Activated T-helper 17 cell treated with anti-CD3 and anti-CD28 coated beads, Interleukin-2, amount 50 U/mL, for 72 hours (primary cell): ENCODE data around the gene CETN3. TPM values are rescaled to one million over a fixed set of nuclear protein-coding genes. Genes with fewer than 3 reads are reported as not detected.

Experiments used
- ATAC-seq: fragments of 150-1000 bp; cut with Tn5 transposase; replicated peaks from 2 replicates; pipeline ENCODE4 v1.10.0; 2021; ENCODE audit warnings: mild to moderate bottlenecking, moderate library complexity
- H3K27ac Mint-ChIP-seq: one replicate; pipeline ENCODE4 v1.8.0; 2022; ENCODE audit warnings: mixed read lengths
- H3K27me3 Mint-ChIP-seq: one replicate; pipeline ENCODE4 v1.8.0; 2022; ENCODE audit warnings: mixed read lengths
- H3K36me3 Mint-ChIP-seq: one replicate; pipeline ENCODE4 v1.8.0; 2022; ENCODE audit warnings: low read depth, mild to moderate bottlenecking, mixed read lengths
- H3K4me1 Mint-ChIP-seq: one replicate; pipeline ENCODE4 v1.8.0; 2022; ENCODE audit warnings: mixed read lengths
- H3K4me3 Mint-ChIP-seq: one replicate; pipeline ENCODE4 v1.8.0; 2022; ENCODE audit warnings: mild to moderate bottlenecking, mixed read lengths
- H3K9me3 Mint-ChIP-seq: one replicate; pipeline ENCODE4 v1.8.0; 2022; ENCODE audit warnings: mixed read lengths
- total RNA-seq, 2 donors: library from RNA; stranded (reverse); gene quantifications; one replicate each; pipeline ENCODE4 v1.2.3, GENCODE V29; 2022

The CETN3 gene
- total RNA-seq = 10 to 100 TPM; 31.3 to 32.5 TPM

DNA sequence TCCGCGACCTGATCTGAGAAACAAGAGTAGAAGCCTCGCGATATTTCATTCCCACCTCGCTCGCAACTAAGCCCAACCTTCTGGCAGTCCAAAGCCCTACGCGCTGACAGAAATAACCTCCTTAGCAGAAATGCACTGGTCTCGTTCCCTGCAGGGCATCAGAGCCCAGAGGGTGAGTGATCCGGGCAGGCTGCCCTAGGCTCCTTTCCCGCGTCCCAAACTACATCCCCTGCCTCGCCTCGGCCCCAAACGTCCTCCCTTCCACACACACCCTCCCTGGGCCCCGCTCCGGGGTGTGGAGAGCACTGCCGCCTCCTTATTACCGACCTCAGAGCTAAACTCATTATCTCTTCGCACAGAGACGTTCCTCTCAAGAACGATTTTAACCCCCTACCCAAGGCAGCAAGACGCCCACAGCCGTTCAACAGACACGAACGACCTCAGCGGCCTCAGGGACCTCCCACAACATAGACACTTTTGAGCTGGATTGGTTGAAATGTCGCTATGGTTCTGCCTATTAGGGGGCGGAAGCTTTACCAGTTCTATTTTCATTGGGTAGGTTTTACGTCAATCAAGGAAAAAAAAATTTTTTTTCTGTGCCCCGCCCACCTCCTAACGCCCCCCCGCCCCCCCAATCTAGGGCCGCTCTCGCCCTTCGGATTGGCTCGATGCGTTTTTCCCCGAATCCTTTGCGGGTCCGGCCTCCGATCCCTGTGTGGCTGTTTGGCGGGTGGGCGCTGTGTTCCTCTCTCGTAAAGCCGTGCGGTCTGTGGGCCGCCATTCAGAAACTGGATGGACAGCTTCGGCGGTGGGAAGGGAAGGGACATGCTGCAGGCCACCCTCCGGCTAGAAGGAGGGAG lies at the start of gene CETN3:
Gene CETN3, minus strand, starts transcription at position 439 of the 860 bp plus-strand sequence. Its CDS starts 95 bp downstream, at position 344.
- H3K4me3 Mint-ChIP-seq = no peak within 1 kb of the TSS
- H3K36me3 Mint-ChIP-seq = peaks cover 27% of the 10 kb centered on the region
- H3K27me3 Mint-ChIP-seq = no peaks in the 10 kb centered on the region
- no peaks in the 10 kb centered on the region for H3K9me3 Mint-ChIP-seq
- peaks cover 7% of the 10 kb centered on the region for H3K4me1 Mint-ChIP-seq
- peak; percentile 95 for ATAC-seq
- H3K27ac Mint-ChIP-seq = no peak within 1 kb of the TSS

DNA sequence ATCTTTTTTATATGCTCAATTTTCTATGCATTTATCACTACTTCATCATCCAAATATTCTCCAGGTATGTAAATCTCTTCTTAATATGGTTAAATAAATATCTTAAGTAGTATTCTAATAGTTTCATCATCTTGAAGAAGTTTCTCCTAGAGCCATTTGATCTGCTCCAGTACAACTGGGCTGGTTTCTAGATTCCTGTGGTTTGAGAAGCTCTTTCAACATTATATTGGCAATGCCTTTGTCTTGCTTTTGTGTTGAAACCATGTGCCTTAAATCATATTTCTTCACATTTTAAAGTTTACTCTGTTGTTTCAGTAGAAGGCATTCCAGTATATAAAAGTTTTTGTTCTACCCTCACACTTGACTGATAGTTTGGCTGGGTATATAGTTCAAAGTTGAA lies 37.4 kb upstream of the CETN3 start:
- Mint-ChIP-seq H3K4me1 (no peaks in the 10 kb centered on the region), H3K4me3 (no peak overlapping the region), H3K9me3 (no peaks in the 10 kb centered on the region), H3K36me3 (no peaks in the 10 kb centered on the region), H3K27me3 (no peaks in the 10 kb centered on the region), H3K27ac (no peak overlapping the region)
- no peak for ATAC-seq

DNA sequence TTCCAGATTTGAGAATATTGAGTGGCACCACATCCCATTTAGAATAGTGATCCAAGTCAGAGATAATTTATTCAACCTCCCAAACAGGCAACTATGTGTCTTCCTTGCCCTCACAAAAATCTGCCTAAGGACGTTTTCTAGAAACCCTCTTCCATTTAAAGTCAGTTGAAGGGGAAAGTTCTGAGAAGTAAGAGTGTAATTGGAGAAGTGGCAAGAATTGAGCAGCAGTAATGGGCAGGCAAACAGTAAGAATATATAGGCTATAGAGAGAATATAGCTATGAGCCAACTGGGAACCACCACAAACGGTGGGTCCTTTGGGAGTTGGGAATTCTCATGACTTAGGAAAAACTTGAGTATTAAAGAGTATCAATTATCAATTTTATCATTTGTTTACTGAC lies 31.1 kb upstream of the CETN3 start:
- no peaks in the 10 kb centered on the region for H3K4me1 Mint-ChIP-seq
- no peaks in the 10 kb centered on the region for H3K36me3 Mint-ChIP-seq
- no peaks in the 10 kb centered on the region for H3K27me3 Mint-ChIP-seq
- no peak for ATAC-seq
- H3K4me3 Mint-ChIP-seq = peak overlapping the region; percentile 74
- H3K9me3 Mint-ChIP-seq = no peaks in the 10 kb centered on the region
- H3K27ac Mint-ChIP-seq = no peak overlapping the region

DNA sequence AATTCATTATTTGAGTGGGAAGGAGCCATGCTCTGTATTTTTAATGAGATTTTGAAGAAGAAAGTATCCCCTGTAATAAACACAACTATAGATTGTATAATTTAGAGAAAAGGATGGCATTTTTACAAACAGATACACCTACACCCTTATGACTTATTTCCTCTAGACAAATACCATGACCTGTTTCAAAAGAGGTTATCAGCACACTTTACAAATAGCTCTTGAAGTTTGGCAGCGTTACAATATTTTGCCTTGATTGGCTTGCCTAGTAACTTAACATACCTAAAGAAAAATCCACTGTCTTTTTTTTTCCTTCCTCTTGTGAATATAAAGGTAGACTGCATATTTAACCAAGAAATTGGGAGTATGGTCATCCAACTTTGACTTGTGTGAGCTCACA lies 28.5 kb upstream of the CETN3 start:
- H3K36me3 Mint-ChIP-seq = no peaks in the 10 kb centered on the region
- ATAC-seq = no peak
- no peaks in the 10 kb centered on the region for H3K9me3 Mint-ChIP-seq
- no peaks in the 10 kb centered on the region for H3K27me3 Mint-ChIP-seq
- H3K27ac Mint-ChIP-seq = no peak overlapping the region
- H3K4me3 Mint-ChIP-seq = no peak overlapping the region
- no peaks in the 10 kb centered on the region for H3K4me1 Mint-ChIP-seq

DNA sequence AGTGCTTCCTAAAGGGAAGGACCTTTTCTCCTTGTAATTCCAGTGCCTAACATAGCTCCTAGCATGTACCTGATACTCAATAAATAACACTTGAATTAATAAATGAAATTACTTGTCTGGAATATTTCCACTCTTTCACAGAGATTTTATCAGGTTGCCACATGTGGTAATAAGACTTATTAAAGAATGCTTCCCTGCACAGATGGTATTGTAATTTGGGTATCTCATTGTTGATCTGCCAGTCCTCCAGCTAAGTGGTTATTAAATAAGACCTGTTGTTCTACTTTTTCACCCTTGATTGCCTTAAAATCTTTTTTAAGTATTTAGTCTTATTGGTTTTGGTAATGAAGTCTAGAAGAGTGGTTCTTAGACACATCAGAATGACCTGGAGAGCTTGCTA lies 28.1 kb upstream of the CETN3 start:
- H3K9me3 Mint-ChIP-seq = no peaks in the 10 kb centered on the region
- H3K36me3 Mint-ChIP-seq = no peaks in the 10 kb centered on the region
- no peak overlapping the region for H3K4me3 Mint-ChIP-seq
- no peak overlapping the region for H3K27ac Mint-ChIP-seq
- no peaks in the 10 kb centered on the region for H3K4me1 Mint-ChIP-seq
- H3K27me3 Mint-ChIP-seq = no peaks in the 10 kb centered on the region
- no peak for ATAC-seq

DNA sequence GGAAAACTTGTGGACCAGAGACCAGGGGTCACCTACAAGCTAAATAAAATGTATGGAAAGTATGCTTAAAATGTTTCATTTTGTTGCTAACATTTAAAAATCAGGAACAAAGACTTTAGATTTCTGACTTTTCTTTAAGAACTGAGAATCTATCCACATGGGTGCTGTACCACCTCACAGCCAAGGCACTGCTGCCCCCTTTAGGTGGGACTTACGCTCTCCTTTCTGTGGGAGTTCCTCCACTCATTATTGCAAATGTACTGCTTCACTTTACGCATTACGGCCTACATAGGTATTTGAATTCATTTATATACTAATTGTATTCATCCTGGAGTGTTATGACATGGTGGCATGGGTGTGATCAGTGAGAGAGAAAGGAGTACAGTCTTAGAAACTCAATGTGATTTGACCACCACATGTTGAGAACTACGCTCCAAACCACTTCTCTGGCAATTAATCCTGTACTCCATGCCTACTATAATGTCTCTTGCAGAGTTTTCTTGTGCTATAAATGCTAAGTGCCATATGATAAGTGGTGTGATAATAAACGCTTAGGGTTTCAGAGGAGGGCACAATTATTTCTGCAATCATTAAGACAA lies 24.7 kb upstream of the CETN3 start:
- H3K27me3 Mint-ChIP-seq = no peaks in the 10 kb centered on the region
- H3K4me1 Mint-ChIP-seq = no peaks in the 10 kb centered on the region
- H3K27ac Mint-ChIP-seq = no peak overlapping the region
- H3K9me3 Mint-ChIP-seq = no peaks in the 10 kb centered on the region
- peak; percentile 46 for ATAC-seq
- no peak overlapping the region for H3K4me3 Mint-ChIP-seq
- H3K36me3 Mint-ChIP-seq = no peaks in the 10 kb centered on the region

DNA sequence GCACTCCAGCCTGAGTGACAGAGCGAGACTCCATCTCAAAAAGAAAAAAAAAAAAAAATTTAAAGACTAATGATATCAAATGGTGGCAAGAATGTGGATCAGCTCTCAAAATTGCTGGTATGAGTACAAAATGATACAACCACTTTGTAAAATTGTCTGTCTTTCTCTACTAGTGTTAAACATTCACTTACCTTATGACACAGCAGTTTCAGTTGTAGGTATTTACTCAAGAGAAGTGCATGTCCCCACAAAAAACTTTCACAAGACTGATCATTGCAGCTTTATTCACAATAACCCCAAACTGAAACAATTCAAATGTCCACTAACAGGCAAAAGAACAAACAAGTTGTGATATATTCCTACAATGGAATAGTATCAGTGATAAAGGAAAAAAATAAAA lies 14.7 kb upstream of the CETN3 start:
- ATAC-seq = no peak
- Mint-ChIP-seq H3K4me3 (no peak overlapping the region), H3K4me1 (no peaks in the 10 kb centered on the region), H3K36me3 (no peaks in the 10 kb centered on the region), H3K27me3 (peaks cover 8% of the 10 kb centered on the region), H3K9me3 (no peaks in the 10 kb centered on the region), H3K27ac (no peak overlapping the region)

DNA sequence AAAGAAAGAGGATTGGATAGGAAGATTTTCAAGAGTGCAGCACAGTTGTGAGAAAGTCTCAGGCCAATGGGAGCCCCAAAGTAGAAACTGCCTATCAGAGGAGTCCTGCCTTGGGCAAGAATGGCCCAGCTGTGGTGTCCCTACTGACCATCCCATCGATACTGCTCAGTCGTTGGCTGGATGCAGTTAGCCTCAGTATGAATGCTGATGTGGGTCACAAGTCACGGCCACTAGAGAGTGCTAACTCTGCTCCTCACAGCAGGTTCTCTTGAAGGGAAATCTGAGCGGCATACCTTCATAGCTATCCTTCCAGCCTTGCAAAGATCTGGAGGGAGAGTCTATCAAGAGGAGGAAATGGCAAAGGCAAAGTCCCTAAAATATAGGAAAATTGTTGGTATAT lies 11.6 kb upstream of the CETN3 start:
- Mint-ChIP-seq H3K27ac (no peak overlapping the region), H3K4me1 (no peaks in the 10 kb centered on the region), H3K9me3 (no peaks in the 10 kb centered on the region), H3K4me3 (no peak overlapping the region), H3K27me3 (peaks cover 15% of the 10 kb centered on the region), H3K36me3 (no peaks in the 10 kb centered on the region)
- no peak for ATAC-seq

DNA sequence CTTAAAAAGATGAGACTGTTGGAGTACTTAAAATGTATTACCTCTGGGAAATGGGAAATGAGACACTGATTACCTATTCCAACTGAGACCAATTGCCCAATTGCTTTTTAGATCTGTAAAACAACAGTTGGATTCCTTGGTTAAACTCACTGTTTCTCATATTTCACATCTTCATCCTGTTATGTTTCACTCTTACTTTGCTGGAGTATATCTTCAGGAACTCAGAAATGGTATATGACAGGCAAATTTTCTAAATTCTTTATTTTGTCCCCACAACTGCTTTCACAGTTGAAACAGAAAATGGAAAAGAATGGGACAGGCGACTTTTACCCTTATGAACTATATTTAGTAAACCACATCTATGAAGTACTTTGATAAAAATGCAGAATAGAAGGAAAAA lies 8.7 kb upstream of the CETN3 start:
- ATAC-seq = no peak
- Mint-ChIP-seq H3K27ac (no peak overlapping the region), H3K4me1 (no peaks in the 10 kb centered on the region), H3K27me3 (peaks cover 19% of the 10 kb centered on the region), H3K9me3 (no peaks in the 10 kb centered on the region), H3K4me3 (no peak overlapping the region), H3K36me3 (no peaks in the 10 kb centered on the region)

DNA sequence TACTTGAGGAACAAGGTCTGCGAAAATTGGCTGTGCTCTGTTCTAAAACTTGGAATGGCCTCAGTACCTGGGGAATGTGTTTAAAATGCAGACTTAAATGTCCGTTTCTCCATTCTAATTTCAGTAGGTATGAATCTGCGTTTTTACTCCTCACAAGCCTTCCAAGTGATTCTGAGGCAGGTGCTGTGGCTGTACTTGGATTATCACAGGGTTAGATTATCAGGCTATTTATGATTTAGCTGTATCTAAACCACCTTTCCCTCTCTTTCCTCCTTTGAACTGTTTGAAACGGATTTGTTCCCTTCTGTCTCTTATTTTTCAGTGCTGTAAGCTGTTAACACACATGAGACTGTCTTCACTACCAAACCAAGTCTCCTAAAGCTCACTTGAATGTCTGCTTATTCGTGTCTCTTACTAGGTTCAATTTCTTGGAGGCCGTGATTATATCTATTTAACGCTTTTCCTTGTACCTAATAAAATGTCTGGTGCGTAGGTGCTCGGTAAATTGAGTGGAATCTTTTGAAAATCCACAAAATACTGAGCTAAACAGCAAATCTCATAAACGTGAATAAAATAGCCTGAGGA lies 714 bp upstream of the CETN3 start:
- Mint-ChIP-seq H3K27ac (no peak overlapping the region), H3K4me1 (peaks cover 7% of the 10 kb centered on the region), H3K9me3 (no peaks in the 10 kb centered on the region), H3K27me3 (no peaks in the 10 kb centered on the region), H3K36me3 (peaks cover 20% of the 10 kb centered on the region), H3K4me3 (no peak overlapping the region)
- no peak for ATAC-seq

DNA sequence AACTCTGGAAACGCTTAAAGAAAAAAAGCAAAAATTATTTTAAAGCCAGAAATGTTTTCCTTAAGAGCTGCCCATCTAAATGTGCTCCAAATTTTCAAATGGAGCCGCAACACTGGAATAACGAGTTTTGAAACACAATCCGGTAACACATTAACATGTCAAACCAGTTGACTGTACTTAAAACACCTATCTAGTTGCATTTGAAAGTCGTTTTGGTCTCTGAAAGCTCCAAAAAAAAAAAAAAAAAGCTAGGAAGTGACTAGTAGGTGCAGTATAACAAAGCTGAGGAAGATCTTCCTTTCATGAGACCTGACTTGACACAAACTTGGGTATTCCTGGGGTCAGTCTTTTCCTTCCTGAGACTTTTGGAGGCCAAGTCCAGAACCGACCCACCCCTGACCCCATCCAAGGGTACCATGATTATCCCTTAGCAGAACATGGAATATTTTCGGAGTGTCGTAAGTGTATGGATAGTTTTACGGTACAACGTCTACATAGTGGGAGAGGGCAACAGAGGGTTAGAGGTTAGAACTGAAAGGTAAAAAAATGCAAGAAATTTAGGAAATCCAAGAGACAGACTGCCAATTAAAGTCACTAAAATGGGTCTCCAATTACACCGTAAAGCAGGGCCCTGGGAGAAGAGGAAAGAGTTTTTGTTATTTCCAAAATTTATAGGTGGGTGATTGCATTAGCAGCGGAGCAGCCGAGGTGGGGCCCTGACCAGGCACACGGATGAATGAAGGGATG lies 812 bp downstream of the CETN3 start:
- H3K27me3 Mint-ChIP-seq = no peaks in the 10 kb centered on the region
- no peak overlapping the region for H3K4me3 Mint-ChIP-seq
- H3K9me3 Mint-ChIP-seq = no peaks in the 10 kb centered on the region
- no peak for ATAC-seq
- H3K27ac Mint-ChIP-seq = no peak overlapping the region
- H3K4me1 Mint-ChIP-seq = peaks cover 7% of the 10 kb centered on the region
- H3K36me3 Mint-ChIP-seq = peaks cover 35% of the 10 kb centered on the region

DNA sequence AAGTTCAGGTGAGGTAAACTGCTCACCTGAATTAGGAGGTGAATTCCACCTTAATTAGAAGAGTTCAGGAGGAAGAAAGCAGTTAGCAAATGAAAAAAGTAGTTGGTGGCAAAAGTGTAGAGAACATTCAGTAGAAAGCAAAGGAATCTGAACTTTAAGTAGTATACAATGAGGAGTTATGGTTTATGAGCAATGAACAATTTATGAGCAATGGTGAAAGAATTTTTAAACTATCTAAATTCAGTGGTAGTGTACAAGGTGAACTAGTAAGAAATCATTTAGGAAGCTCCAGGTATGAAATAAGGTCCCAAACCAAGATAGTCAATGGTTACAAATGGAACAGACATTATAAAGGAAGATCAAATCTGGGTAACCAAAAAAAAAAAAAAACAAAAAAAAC lies 3.1 kb downstream of the CETN3 start:
- no peaks in the 10 kb centered on the region for H3K27me3 Mint-ChIP-seq
- no peak overlapping the region for H3K4me3 Mint-ChIP-seq
- peaks cover 44% of the 10 kb centered on the region for H3K36me3 Mint-ChIP-seq
- no peaks in the 10 kb centered on the region for H3K9me3 Mint-ChIP-seq
- no peak for ATAC-seq
- no peak overlapping the region for H3K27ac Mint-ChIP-seq
- peaks cover 7% of the 10 kb centered on the region for H3K4me1 Mint-ChIP-seq

DNA sequence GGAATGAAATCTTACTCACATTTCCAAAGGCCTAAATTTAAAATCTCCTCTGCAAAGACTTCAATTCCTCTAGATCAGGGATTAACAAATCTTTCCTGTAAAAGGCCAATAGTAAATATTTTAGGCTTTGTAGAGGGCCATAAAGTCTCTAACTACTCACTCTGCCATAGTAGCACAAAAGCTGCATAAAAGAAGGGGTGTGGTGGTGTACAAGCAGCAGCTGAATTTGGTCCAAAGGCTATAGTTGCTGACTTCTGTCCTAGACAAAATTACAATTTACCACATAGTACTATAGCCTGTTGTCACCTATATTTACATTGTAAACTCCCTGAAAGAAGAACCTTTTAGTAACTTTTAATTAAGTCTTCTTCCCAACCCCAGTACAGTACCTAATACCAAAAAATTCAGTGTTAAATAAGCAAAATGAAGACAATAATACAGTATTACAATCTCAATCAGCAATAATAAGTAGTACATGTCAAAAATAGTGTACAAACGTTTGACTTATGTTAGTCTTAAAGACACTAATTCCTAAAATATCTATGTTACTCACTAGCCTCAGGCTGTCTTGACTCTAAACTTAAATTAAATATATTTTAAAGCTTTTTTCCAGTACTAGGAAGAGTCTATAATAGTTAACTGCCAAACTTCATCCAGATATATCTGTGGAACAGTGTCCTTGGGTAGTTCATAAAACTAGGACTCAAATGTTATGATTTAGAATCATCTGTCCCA lies 6.9 kb downstream of the CETN3 start:
- no peak for ATAC-seq
- Mint-ChIP-seq H3K36me3 (peaks cover 72% of the 10 kb centered on the region), H3K4me3 (no peak overlapping the region), H3K27me3 (no peaks in the 10 kb centered on the region), H3K4me1 (peaks cover 7% of the 10 kb centered on the region), H3K27ac (no peak overlapping the region), H3K9me3 (no peaks in the 10 kb centered on the region)

DNA sequence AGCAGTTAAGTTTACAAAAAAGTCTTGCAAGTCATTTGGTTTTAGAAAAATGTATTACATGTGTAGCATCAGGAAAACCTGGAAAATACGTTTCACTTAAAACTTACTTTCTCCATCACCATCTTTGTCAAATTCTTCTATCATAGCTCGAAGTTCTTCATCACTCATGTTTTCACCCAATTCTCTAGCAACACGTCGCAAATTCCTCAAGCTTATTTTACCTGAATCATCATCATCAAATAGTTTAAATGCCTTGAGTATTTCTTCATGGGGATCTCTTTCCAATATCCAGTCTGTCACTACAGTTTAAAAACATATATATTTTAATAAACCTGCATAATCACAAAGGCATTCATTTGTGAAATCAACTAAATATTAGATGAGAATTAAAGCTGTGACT lies 10.3 kb downstream of the CETN3 start:
- ATAC-seq = no peak
- Mint-ChIP-seq H3K27ac (no peak overlapping the region), H3K9me3 (no peaks in the 10 kb centered on the region), H3K27me3 (no peaks in the 10 kb centered on the region), H3K36me3 (peaks cover 57% of the 10 kb centered on the region), H3K4me3 (no peak overlapping the region), H3K4me1 (no peaks in the 10 kb centered on the region)
